Heart left ventricle (tissue), 13 donors: ENCODE measurements around the gene NTF3.

Experiments used
- POLR2A ChIP-seq, 2 donors: fragments of 450-650 bp; IDR thresholded peaks; one replicate each; pipeline ENCODE4 v1.6.1; 2017; ENCODE audit warnings: antibody characterized with exemption in 2 of 2, mild to moderate bottlenecking in 2 of 2, moderate library complexity in 2 of 2
- TF ChIP-seq, protein P1 (sequence below), 12 donors: fragments of 200-600 bp; sonication (generic) in 4 of 12; IDR thresholded peaks; one replicate each; pipeline versions ENCODE4 v1.5.0 to v1.8.0; 2018 to 2022; ENCODE audit warnings: antibody characterized with exemption in 12 of 12, mild to moderate bottlenecking in 5 of 12
- donor health status: ischemic (EF 13 %, LVEDD 7.1; RV severe dilation, severe dysfunction).
- donor health status: DM: no; HTN: yes; CAD: no.
- donor health status: DM: no; HTN: no; CAD: no.
- donor health status: ischemic (EF 25% LVEDD 6.9; RV normal size, moderate dysfunction).
- donor health status: ischemic (EF 25% LVEDD 5.7; RV mildly dilated, moderate dysfunction).
- donor health status: ischemic (EF 35%, LVEDD 5.7; RV mildly dilated, moderate dysfunction).
- donor health status: nonischemic (EF 11% LVEDD 7.7; RV severe dilation, severe dysfunction).
- donor health status: DM: yes; HTN: yes; CAD: no.
- donor health status: PGD.
- donor health status: ischemic (EF 29% LVEDD 5.4; RV normal size, mild dysfunction).
- donor health status: nonischemic (EF 23%, LVEDD 6.1; RV moderate dilation, normal function).

DNA sequence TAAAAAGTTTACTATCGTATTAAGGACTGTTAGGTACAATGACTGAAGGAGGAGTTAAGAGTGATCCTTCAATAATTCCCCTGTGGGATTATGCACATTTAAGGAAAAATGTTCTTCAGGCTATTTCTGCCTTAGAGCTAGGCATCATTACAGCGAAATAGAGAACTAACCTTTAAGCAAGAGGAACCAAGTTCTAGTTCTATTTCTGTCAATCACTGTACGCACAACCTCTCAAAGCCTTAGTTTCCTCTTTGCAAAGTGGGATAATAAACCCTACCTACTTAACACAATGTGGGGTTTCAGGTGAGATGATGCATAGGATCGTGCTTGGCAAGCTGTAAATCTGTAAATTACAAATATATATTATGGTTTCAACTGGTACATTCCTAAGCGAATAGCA is 15.4 kb downstream of the NTF3 start:
- TF ChIP-seq, protein P1, sequence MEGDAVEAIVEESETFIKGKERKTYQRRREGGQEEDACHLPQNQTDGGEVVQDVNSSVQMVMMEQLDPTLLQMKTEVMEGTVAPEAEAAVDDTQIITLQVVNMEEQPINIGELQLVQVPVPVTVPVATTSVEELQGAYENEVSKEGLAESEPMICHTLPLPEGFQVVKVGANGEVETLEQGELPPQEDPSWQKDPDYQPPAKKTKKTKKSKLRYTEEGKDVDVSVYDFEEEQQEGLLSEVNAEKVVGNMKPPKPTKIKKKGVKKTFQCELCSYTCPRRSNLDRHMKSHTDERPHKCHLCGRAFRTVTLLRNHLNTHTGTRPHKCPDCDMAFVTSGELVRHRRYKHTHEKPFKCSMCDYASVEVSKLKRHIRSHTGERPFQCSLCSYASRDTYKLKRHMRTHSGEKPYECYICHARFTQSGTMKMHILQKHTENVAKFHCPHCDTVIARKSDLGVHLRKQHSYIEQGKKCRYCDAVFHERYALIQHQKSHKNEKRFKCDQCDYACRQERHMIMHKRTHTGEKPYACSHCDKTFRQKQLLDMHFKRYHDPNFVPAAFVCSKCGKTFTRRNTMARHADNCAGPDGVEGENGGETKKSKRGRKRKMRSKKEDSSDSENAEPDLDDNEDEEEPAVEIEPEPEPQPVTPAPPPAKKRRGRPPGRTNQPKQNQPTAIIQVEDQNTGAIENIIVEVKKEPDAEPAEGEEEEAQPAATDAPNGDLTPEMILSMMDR (IDR thresholded peaks at IDR 0.05), result no peak
- TF ChIP-seq POLR2A (IDR thresholded peaks at IDR 0.05), result no peak
